BJ (cell line): ENCODE results near the gene VEZT. TPM values are rescaled to one million over a fixed set of nuclear protein-coding genes. Genes with fewer than 3 reads are reported as not detected.
"Not testable (repeated sequence)": the region's sequence is repeated elsewhere in the genome, so short reads cannot be mapped to it uniquely, and the experiment has no call there.

Experiments
- CTCF ChIA-PET: fragments of 350-600 bp; formaldehyde crosslinking; extraction: SDS; loops from one replicate; lab custom pipeline; 2021; ENCODE audit warnings: antibody characterized with exemption, inconsistent platforms; lab: Yijun Ruan, JAX
- POLR2A ChIA-PET: fragments of 300-600 bp; sonication (Branson Sonifier 250); formaldehyde crosslinking; extraction: SDS; loops from one replicate; lab custom pipeline; 2021; ENCODE audit warnings: antibody characterized with exemption; lab: Charles Lee
- DNase-seq: peaks from one replicate; pipeline ENCODE4 v3.0.0-alpha.2; 2011; ENCODE audit warnings: low read depth
- H3K27me3 ChIP-seq: 2 replicates; pipeline ENCODE4 v1.6.0; 2011; ENCODE audit warnings: low read length; ENCODE audit not compliant: control insufficient read depth, insufficient read depth
- H3K36me3 ChIP-seq: 2 replicates; pipeline ENCODE4 v1.5.1; 2011; ENCODE audit warnings: low read length; ENCODE audit not compliant: control insufficient read depth, insufficient read depth
- H3K4me3 ChIP-seq: 2 replicates; pipeline ENCODE4 v1.5.1; 2011; ENCODE audit warnings: low read depth, mild to moderate bottlenecking, control low read depth, low read length
- polyA plus RNA-seq: library from polyadenylated mRNA; depleted of rRNA; stranded (reverse); fragments of >200 nt; gene quantifications from 2 replicates; pipeline ENCODE4 v1.2.3, GENCODE V29; 2011
- TF ChIP-seq, protein P1 (sequence below): IDR thresholded peaks from 2 replicates; pipeline ENCODE4 v1.5.1; 2011; ENCODE audit warnings: low read depth, mild to moderate bottlenecking, control low read depth, inconsistent platforms, low read length, moderate library complexity; ENCODE audit not compliant: insufficient read depth

VEZT gene
- polyA plus RNA-seq, 1 experiment: 50.6 TPM

DNA sequence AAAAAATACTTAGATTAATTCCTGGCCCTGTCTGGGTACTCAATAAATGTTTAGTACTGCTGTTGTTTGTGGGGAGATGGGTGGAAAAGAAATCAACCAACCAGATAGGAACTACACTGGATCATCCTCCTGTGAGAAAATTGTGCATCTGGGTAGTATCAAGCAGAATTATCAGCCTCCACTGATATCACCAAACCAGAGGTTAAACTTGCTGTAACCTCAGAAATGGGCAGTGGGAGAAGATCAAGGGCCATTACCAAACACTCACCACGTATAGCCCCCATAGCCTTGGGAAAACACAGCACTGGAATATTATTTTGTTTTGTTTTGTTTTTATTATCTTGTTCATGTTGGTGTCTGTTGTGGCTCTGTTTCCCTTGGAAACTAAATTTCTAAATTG lies 19.7 kb downstream of the VEZT start:
- TF ChIP-seq, protein P1, sequence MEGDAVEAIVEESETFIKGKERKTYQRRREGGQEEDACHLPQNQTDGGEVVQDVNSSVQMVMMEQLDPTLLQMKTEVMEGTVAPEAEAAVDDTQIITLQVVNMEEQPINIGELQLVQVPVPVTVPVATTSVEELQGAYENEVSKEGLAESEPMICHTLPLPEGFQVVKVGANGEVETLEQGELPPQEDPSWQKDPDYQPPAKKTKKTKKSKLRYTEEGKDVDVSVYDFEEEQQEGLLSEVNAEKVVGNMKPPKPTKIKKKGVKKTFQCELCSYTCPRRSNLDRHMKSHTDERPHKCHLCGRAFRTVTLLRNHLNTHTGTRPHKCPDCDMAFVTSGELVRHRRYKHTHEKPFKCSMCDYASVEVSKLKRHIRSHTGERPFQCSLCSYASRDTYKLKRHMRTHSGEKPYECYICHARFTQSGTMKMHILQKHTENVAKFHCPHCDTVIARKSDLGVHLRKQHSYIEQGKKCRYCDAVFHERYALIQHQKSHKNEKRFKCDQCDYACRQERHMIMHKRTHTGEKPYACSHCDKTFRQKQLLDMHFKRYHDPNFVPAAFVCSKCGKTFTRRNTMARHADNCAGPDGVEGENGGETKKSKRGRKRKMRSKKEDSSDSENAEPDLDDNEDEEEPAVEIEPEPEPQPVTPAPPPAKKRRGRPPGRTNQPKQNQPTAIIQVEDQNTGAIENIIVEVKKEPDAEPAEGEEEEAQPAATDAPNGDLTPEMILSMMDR: no peak
- H3K4me3 ChIP-seq: no peak overlapping the region
- no peak for DNase-seq
- H3K36me3 ChIP-seq: no peaks in the 10 kb centered on the region; the same call in 1 of the 2 replicates
- POLR2A ChIA-PET: no interaction called here
- no peaks in the 10 kb centered on the region for H3K27me3 ChIP-seq
- CTCF ChIA-PET: no interaction called here

DNA sequence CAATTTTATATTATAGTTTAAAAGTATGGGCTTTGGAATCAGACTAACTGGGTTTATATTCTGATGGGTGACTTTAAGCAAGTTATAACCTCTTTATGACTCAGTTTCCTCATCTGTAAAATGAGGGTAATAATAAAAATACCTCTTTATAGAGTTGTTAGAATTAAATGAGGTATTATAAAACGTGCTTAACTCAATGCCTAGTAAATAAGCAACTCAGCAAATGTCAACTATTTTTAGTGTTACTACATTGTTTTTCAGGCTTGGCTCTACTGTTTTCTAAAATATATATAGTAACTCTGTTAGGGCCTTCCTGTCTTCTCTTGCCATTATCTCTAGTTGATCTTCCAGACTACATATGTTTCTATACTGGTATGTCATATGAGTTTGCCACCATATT lies 20.5 kb downstream of the VEZT start:
- TF ChIP-seq, protein P1: no peak
- Histone ChIP-seq H3K36me3 (no peaks in the 10 kb centered on the region; the same call in 1 of the 2 replicates), H3K4me3 (no peak overlapping the region), H3K27me3 (no peaks in the 10 kb centered on the region)
- ChIA-PET CTCF (interaction anchor here (0.6 kb wide), 1 partner anchor 10 kb away, joined by 3 read pairs; no protein-coding TSS in a partner anchor), POLR2A (no interaction called here)
- DNase-seq: no peak

DNA sequence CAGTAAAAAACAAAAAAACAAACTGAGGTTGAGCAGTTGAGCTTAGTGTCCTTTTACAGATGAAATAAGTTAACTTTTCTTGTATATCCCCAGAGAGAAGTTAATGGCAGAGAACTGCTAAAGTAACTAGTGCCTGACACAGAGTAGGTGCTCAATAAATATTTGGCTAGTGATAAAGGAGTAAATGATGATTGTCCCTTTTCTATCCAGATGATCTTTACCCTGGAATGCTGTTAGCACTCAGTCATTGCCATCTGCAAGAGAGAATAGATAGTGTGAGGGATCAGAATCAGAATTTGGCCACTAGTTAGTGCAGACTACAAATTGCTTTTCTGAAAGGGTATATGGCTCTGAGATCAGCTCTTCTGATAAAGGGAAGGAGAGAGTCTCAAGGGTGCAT lies 21.6 kb downstream of the VEZT start:
- Histone ChIP-seq H3K36me3 (no peaks in the 10 kb centered on the region; the same call in 1 of the 2 replicates), H3K27me3 (no peaks in the 10 kb centered on the region), H3K4me3 (no peak overlapping the region)
- DNase-seq: no peak
- POLR2A ChIA-PET: no interaction called here
- CTCF ChIA-PET: interaction anchor here (1.2 kb wide), 1 partner anchor 9 kb away, joined by 3 read pairs; no protein-coding TSS in a partner anchor
- TF ChIP-seq, protein P1: no peak

DNA sequence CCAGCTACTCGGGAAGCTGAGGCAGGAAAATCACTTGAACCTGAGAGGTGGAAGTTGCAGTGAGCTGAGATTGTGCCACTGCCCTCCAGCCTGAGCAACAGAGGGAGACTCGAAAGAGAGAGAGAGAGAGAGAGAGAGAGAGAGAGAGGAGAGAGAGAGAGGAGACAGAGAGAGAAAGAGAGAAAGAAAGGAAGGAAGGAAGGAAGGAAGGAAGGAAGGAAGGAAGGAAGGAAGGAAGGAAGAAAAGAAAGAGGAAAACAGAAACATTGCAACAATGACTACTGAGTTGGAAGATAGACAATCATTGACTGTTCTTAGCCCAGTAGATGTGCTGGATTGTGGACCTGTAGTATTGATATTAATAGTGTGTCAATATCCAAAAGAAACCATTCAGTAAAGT lies 22.2 kb downstream of the VEZT start:
- DNase-seq, H3K4me3 ChIP-seq, H3K36me3 ChIP-seq, H3K27me3 ChIP-seq: not testable (repeated sequence)
- ChIA-PET POLR2A (interaction anchor here (0.6 kb wide), 1 partner anchor 13 kb away, joined by 3 read pairs; no protein-coding TSS in a partner anchor), CTCF (interaction anchor here (1.2 kb wide), 1 partner anchor 10 kb away, joined by 3 read pairs; no protein-coding TSS in a partner anchor)

DNA sequence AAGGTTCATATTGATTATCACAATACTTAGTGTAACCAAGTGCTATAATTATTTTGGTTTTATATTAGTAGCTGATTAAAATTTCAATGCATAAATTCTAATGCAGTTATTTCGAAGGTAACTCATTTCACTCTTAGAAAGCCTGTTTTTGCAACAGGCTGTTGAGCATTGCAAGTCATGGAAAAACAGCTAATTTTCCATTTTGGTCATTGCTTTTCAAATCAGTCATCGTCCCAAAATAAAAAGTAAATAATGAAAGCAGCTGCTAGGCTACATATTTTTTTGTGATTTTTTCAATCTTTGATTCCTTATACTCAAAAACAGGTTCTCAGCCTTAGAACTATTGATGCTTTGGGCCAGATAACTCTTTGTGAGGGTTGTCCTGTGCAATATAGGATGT lies 22.9 kb downstream of the VEZT start:
- POLR2A ChIA-PET: no interaction called here
- no peaks in the 10 kb centered on the region for H3K27me3 ChIP-seq
- DNase-seq: no peak
- no peak overlapping the region for H3K4me3 ChIP-seq
- TF ChIP-seq, protein P1: no peak
- no peaks in the 10 kb centered on the region; the same call in 1 of the 2 replicates for H3K36me3 ChIP-seq
- CTCF ChIA-PET: interaction anchor here (1.2 kb wide), 1 partner anchor 10 kb away, joined by 3 read pairs; no protein-coding TSS in a partner anchor

DNA sequence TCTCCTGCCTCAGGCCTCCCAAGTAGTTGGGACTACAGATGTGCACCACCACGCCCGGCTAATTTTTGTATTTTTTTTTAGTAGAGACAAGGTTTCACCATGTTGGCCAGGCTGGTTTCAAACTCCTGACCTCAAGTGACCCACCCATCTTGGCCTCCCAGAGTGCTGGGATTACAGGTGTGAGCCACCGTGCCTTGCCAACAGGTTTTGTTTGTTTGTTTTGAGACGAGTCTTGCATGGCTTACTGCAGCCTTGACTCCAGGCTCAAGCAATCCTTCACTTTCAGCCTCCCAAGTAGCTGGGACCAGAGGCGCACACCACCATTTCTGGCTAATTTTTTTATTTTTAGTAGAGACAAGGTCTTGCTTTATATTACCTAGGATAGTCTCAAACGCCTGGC lies 23.5 kb downstream of the VEZT start:
- POLR2A ChIA-PET, CTCF ChIA-PET, H3K27me3 ChIP-seq, H3K36me3 ChIP-seq, DNase-seq, H3K4me3 ChIP-seq: not testable (repeated sequence)
